ENCODE results near the gene MTMR12.
"Not testable (repeated sequence)": the region's sequence is repeated elsewhere in the genome, so short reads cannot be mapped to it uniquely, and the experiment has no call there.

The MTMR12 gene

DNA sequence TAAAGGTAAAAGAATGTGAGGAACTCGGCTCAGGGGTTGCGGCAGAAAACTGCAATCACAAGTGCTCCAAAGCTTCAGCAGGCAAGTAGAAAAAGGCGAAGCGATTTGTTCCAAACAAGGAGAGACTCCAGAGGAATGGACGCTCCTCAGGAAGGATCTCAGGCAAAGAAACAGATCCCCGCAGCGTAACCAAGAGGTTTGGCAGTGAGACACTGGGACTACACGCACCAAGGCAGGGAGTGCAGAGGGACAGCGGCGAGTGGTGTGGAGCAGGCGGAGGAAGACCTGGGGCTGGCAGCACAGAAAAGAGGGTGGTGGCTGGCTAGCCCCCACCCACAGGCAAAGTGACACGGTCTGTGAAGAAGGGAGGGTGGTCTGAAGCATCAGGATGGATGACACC is 83.9 kb downstream of the MTMR12 start:
- no peaks in the 10 kb centered on the region for H3K27me3 ChIP-seq (ENCODE audit: control insufficient read depth in 1 of 2, insufficient read depth in 2 of 2, low read length in 2 of 2)
- H3K4me3 ChIP-seq (ENCODE audit: low read depth in 1 of 2, low read length in 2 of 2), result no peak overlapping the region
- no peak overlapping the region for H3K27ac ChIP-seq (ENCODE audit: low read depth, low read length)
- H3K9ac ChIP-seq (ENCODE audit: low read depth in 1 of 2, low read length in 2 of 2), result no peak overlapping the region
- no peaks in the 10 kb centered on the region for H3K9me3 ChIP-seq (ENCODE audit: control insufficient read depth in 1 of 2, low read length in 2 of 2)
- peaks cover 6 to 7% of the 10 kb centered on the region in 2 donors for H3K4me1 ChIP-seq (ENCODE audit: control insufficient read depth in 1 of 2, insufficient read depth in 2 of 2, low read length in 2 of 2)
- H3K36me3 ChIP-seq (ENCODE audit: control insufficient read depth in 1 of 2, insufficient read depth in 2 of 2, low read length in 2 of 2), result peaks cover 5 to 28% of the 10 kb centered on the region in 2 donors

- Histone ChIP-seq H3K36me3 (ENCODE audit: control insufficient read depth in 1 of 2, insufficient read depth in 2 of 2, low read length in 2 of 2) (peaks cover 5 to 18% of the 10 kb centered on the region in 2 donors), H3K9me3 (ENCODE audit: control insufficient read depth in 1 of 2, low read length in 2 of 2) (no peaks in the 10 kb centered on the region), H3K4me1 (ENCODE audit: control insufficient read depth in 1 of 2, insufficient read depth in 2 of 2, low read length in 2 of 2) (no peaks in the 10 kb centered on the region), H3K27me3 (ENCODE audit: control insufficient read depth in 1 of 2, insufficient read depth in 2 of 2, low read length in 2 of 2) (no peaks in the 10 kb centered on the region), H3K9ac (ENCODE audit: low read depth in 1 of 2, low read length in 2 of 2) (no peak overlapping the region), H3K4me3 (ENCODE audit: low read depth in 1 of 2, low read length in 2 of 2) (no peak overlapping the region), H3K27ac (ENCODE audit: low read depth, low read length) (no peak overlapping the region)
These were observed 87.3 kb downstream of the MTMR12 start for GRCh38 chr5:32225445-32225844.

DNA sequence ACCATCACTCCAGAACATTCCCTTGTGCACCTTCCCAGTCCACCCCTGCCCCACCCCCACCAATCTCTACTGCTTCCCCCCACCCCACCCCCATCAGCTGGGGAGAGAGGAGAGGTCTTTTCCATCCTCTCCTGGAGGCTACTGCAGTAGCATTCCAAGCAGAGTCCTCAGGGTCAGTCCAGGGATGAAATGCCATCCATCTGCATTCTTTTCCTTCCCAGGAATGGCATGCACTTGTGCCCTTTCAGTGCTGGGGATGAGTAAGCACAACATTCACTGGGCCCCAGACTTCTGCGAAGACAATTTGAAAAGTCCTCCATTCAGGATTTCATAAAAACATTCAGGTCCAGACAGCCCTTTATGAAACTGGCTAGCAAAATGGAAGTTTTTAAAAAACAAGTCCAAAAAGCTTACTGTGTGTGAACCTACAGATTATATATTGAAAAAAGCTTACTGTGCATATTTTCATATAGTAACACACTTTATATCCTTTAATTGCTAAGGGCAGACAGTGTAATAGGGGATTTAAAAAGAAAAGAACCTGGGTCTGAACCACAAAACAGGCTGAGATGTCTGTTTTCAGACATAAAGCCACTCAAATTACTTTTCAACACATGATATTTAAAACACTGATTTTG is 88.6 kb downstream of the MTMR12 start:
- Histone ChIP-seq H3K9me3 (ENCODE audit: control insufficient read depth in 1 of 2, low read length in 2 of 2) (no peaks in the 10 kb centered on the region), H3K27me3 (ENCODE audit: control insufficient read depth in 1 of 2, insufficient read depth in 2 of 2, low read length in 2 of 2) (no peaks in the 10 kb centered on the region), H3K4me3 (ENCODE audit: low read depth in 1 of 2, low read length in 2 of 2) (no peak overlapping the region), H3K27ac (ENCODE audit: low read depth, low read length) (no peak overlapping the region), H3K9ac (ENCODE audit: low read depth in 1 of 2, low read length in 2 of 2) (no peak overlapping the region), H3K36me3 (ENCODE audit: control insufficient read depth in 1 of 2, insufficient read depth in 2 of 2, low read length in 2 of 2) (peaks cover 0 to 6% of the 10 kb centered on the region in 2 donors), H3K4me1 (ENCODE audit: control insufficient read depth in 1 of 2, insufficient read depth in 2 of 2, low read length in 2 of 2) (no peaks in the 10 kb centered on the region)

- no peaks in the 10 kb centered on the region for H3K27me3 ChIP-seq (ENCODE audit: control insufficient read depth in 1 of 2, insufficient read depth in 2 of 2, low read length in 2 of 2)
- H3K9me3 ChIP-seq (ENCODE audit: control insufficient read depth in 1 of 2, low read length in 2 of 2), result no peaks in the 10 kb centered on the region
- no peak overlapping the region for H3K9ac ChIP-seq (ENCODE audit: low read depth in 1 of 2, low read length in 2 of 2)
- no peaks in the 10 kb centered on the region for H3K4me1 ChIP-seq (ENCODE audit: control insufficient read depth in 1 of 2, insufficient read depth in 2 of 2, low read length in 2 of 2)
- H3K27ac ChIP-seq (ENCODE audit: low read depth, low read length), result no peak overlapping the region
- H3K4me3 ChIP-seq (ENCODE audit: low read depth in 1 of 2, low read length in 2 of 2), result no peak overlapping the region
- no peaks in the 10 kb centered on the region for H3K36me3 ChIP-seq (ENCODE audit: control insufficient read depth in 1 of 2, insufficient read depth in 2 of 2, low read length in 2 of 2)
These were observed 89.8 kb downstream of the MTMR12 start for GRCh38 chr5:32222723-32223470.

- Histone ChIP-seq H3K4me3 (ENCODE audit: low read depth in 1 of 2, low read length in 2 of 2) (no peak overlapping the region), H3K9me3 (ENCODE audit: control insufficient read depth in 1 of 2, low read length in 2 of 2) (no peaks in the 10 kb centered on the region), H3K27ac (ENCODE audit: low read depth, low read length) (no peak overlapping the region), H3K9ac (ENCODE audit: low read depth in 1 of 2, low read length in 2 of 2) (no peak overlapping the region), H3K4me1 (ENCODE audit: control insufficient read depth in 1 of 2, insufficient read depth in 2 of 2, low read length in 2 of 2) (no peaks in the 10 kb centered on the region), H3K27me3 (ENCODE audit: control insufficient read depth in 1 of 2, insufficient read depth in 2 of 2, low read length in 2 of 2) (no peaks in the 10 kb centered on the region), H3K36me3 (ENCODE audit: control insufficient read depth in 1 of 2, insufficient read depth in 2 of 2, low read length in 2 of 2) (no peaks in the 10 kb centered on the region)
These were observed 94.8 kb downstream of the MTMR12 start for GRCh38 chr5:32217886-32218396.

GRCh38 chr5:32214344-32214743 is 98.4 kb downstream of the MTMR12 start:
- H3K27ac ChIP-seq (ENCODE audit: low read depth, low read length); H3K4me3 ChIP-seq (ENCODE audit: low read depth in 1 of 2, low read length in 2 of 2): not testable (repeated sequence)

DNA sequence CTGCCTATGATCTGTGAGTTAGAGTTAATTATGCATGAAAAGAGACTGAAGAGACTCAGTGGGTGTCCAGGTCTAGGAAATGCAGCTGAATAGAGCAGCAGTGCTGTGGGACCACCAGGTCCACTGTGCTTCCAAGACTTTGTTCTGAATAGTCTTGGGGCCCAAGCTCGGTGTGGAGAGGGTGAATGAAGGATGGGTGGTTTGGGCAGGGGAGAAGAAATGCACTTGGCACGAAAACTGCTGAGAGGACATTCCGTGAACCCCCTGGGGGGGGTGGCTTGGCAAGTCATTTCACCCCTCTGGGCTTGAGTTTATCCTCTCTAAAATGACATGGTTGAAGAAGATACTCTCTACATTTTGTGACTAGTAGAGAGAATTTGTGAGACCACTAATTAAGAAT is 102.6 kb downstream of the MTMR12 start:
- H3K9me3 ChIP-seq (ENCODE audit: control insufficient read depth in 1 of 2, low read length in 2 of 2), result no peaks in the 10 kb centered on the region
- no peak overlapping the region for H3K27ac ChIP-seq (ENCODE audit: low read depth, low read length)
- H3K36me3 ChIP-seq (ENCODE audit: control insufficient read depth in 1 of 2, insufficient read depth in 2 of 2, low read length in 2 of 2), result no peaks in the 10 kb centered on the region
- H3K4me1 ChIP-seq (ENCODE audit: control insufficient read depth in 1 of 2, insufficient read depth in 2 of 2, low read length in 2 of 2), result peaks cover 0 to 5% of the 10 kb centered on the region in 2 donors
- no peak overlapping the region for H3K9ac ChIP-seq (ENCODE audit: low read depth in 1 of 2, low read length in 2 of 2)
- no peaks in the 10 kb centered on the region for H3K27me3 ChIP-seq (ENCODE audit: control insufficient read depth in 1 of 2, insufficient read depth in 2 of 2, low read length in 2 of 2)
- no peak overlapping the region for H3K4me3 ChIP-seq (ENCODE audit: low read depth in 1 of 2, low read length in 2 of 2)

More at GRCh38 chr5:32214344-32214743, 98.4 kb downstream of the MTMR12 start:
- H3K36me3 ChIP-seq (ENCODE audit: control insufficient read depth in 1 of 2, insufficient read depth in 2 of 2, low read length in 2 of 2); H3K9ac ChIP-seq (ENCODE audit: low read depth in 1 of 2, low read length in 2 of 2); H3K4me1 ChIP-seq (ENCODE audit: control insufficient read depth in 1 of 2, insufficient read depth in 2 of 2, low read length in 2 of 2); H3K9me3 ChIP-seq (ENCODE audit: control insufficient read depth in 1 of 2, low read length in 2 of 2); H3K27me3 ChIP-seq (ENCODE audit: control insufficient read depth in 1 of 2, insufficient read depth in 2 of 2, low read length in 2 of 2): not testable (repeated sequence)

- H3K27ac ChIP-seq (ENCODE audit: low read depth, low read length); H3K36me3 ChIP-seq (ENCODE audit: control insufficient read depth in 1 of 2, insufficient read depth in 2 of 2, low read length in 2 of 2); H3K4me1 ChIP-seq (ENCODE audit: control insufficient read depth in 1 of 2, insufficient read depth in 2 of 2, low read length in 2 of 2); H3K4me3 ChIP-seq (ENCODE audit: low read depth in 1 of 2, low read length in 2 of 2); H3K27me3 ChIP-seq (ENCODE audit: control insufficient read depth in 1 of 2, insufficient read depth in 2 of 2, low read length in 2 of 2); H3K9me3 ChIP-seq (ENCODE audit: control insufficient read depth in 1 of 2, low read length in 2 of 2); H3K9ac ChIP-seq (ENCODE audit: low read depth in 1 of 2, low read length in 2 of 2): not testable (repeated sequence)
These were observed 103.9 kb downstream of the MTMR12 start for GRCh38 chr5:32208837-32209236.

DNA sequence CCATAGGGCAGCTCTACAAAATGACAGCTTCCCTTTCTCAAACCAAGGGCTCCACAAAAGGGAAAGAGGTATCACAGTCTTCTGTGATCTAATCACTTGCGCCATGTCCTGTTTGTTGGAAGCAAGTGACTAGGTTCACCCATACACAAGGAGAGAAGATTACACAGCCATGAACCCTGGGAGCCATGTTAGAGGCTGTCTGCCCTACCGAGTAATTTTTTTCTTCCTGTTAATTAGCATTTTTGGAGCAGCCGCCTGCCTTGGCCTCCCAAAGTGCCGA is 105.4 kb downstream of the MTMR12 start:
- no peak overlapping the region for H3K9ac ChIP-seq (ENCODE audit: low read depth in 1 of 2, low read length in 2 of 2)
- H3K27ac ChIP-seq (ENCODE audit: low read depth, low read length), result no peak overlapping the region
- no peaks in the 10 kb centered on the region for H3K9me3 ChIP-seq (ENCODE audit: control insufficient read depth in 1 of 2, low read length in 2 of 2)
- H3K4me1 ChIP-seq (ENCODE audit: control insufficient read depth in 1 of 2, insufficient read depth in 2 of 2, low read length in 2 of 2), result peaks cover 0 to 5% of the 10 kb centered on the region in 2 donors
- H3K27me3 ChIP-seq (ENCODE audit: control insufficient read depth in 1 of 2, insufficient read depth in 2 of 2, low read length in 2 of 2), result no peaks in the 10 kb centered on the region
- no peak overlapping the region for H3K4me3 ChIP-seq (ENCODE audit: low read depth in 1 of 2, low read length in 2 of 2)
- no peaks in the 10 kb centered on the region for H3K36me3 ChIP-seq (ENCODE audit: control insufficient read depth in 1 of 2, insufficient read depth in 2 of 2, low read length in 2 of 2)

DNA sequence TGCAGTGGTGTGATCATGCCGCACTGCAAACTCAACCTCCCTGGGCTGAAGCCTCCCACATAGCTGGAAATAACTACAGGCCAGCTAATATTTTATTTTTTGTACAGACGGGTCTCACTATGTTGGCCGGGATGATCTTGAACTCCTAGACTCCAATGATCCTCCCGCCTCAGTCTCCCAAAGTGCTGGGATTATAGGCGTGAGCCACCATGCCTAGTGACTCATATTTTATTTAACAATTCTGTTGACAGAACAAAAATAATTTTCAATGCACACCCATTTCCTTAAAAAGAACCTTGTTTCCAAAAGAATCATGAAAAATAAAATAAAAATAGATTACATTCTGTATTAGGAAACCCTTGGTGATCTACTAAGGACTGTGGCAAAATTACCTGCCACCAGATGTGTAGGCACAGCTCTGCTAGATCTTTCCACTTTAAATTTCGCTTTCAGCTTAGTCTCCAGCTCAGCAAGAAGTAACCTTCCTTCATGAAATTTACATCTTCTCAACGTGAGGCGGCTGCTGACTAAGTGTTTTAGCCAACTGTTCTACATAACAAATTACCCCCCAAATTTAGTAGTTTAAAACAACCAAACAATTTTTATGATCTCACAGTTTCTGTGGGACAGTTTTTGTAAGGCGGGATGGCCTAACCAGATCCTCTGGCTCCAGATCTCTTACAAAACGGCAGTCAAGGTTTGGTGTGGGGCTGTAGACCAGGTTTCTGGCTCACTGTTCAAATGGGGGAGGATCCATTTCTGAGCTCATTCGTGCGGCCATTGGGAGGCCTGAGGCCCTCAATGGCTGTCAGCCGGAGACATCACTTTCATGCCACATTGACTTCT is 106.0 kb downstream of the MTMR12 start:
- Histone ChIP-seq H3K36me3 (ENCODE audit: control insufficient read depth in 1 of 2, insufficient read depth in 2 of 2, low read length in 2 of 2) (no peaks in the 10 kb centered on the region), H3K9ac (ENCODE audit: low read depth in 1 of 2, low read length in 2 of 2) (no peak overlapping the region), H3K9me3 (ENCODE audit: control insufficient read depth in 1 of 2, low read length in 2 of 2) (no peaks in the 10 kb centered on the region), H3K4me3 (ENCODE audit: low read depth in 1 of 2, low read length in 2 of 2) (no peak overlapping the region), H3K27me3 (ENCODE audit: control insufficient read depth in 1 of 2, insufficient read depth in 2 of 2, low read length in 2 of 2) (no peaks in the 10 kb centered on the region), H3K4me1 (ENCODE audit: control insufficient read depth in 1 of 2, insufficient read depth in 2 of 2, low read length in 2 of 2) (peaks cover 0 to 5% of the 10 kb centered on the region in 2 donors), H3K27ac (ENCODE audit: low read depth, low read length) (no peak overlapping the region)

Measured in duodenal mucosa (tissue), 2 donors.